ENCODE data around the gene RASA2. TPM values are rescaled to one million over a fixed set of nuclear protein-coding genes. Genes with fewer than 3 reads are reported as not detected.

RASA2 gene
- total and polyA plus RNA-seq, 10 donors: 9.4 to 90.6 (median 45.3) TPM

DNA sequence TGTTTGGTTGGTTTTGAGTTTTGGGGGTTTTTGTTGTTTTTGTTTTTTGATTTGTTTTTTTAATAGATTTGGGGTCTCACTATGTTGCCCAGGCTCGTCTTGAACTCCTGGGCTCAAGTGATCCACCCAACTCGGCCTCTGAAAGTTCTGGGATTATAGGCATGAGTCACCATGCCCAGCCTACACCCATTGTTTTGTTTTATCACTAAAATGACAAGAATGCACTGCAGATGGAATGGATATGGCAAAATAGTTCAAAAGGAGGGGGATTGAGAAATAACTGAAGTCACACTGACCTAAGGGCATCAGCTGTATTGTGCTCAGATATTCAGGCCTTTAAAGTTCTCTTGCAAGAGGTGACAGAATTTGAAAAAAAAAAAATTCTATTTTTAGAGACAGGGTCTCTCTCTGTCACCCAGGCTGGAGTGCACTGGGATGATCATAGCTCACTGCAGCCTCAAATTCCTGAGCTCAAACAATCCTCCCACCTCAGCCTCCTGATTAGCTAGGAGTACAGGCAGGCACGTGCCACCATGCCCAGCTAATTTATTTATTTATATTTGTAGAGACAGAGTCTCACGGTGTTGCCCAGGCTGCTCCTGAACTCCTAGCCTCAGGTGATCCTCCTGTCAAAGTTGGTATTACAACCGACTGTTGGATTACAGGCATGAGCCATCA lies 4.4 kb upstream of the RASA2 start:
- Histone ChIP-seq H3K4me3 (no peak overlapping the region), H3K4me1 (peaks cover 9 to 48% (median 18%) of the 10 kb centered on the region in 6 donors), H3K36me3 (no peaks in the 10 kb centered on the region), H3K27ac (peak overlapping the region in 3 of 8 donors; percentile 99 to 100 (median 99)), H3K27me3 (replicated peaks in 1 of 7) (no peaks in the 10 kb centered on the region), H3K9me3 (no peaks in the 10 kb centered on the region)
- 83 to 90% (median 88%) methylated on average over 5 of the region's 5 CpGs for WGBS, 5 donors
- TF ChIP-seq POLR2AphosphoS5 (IDR thresholded peaks at IDR 0.05): no peak
- TF ChIP-seq POLR2A (IDR thresholded peaks at IDR 0.05): no peak
- TF ChIP-seq, protein P1, sequence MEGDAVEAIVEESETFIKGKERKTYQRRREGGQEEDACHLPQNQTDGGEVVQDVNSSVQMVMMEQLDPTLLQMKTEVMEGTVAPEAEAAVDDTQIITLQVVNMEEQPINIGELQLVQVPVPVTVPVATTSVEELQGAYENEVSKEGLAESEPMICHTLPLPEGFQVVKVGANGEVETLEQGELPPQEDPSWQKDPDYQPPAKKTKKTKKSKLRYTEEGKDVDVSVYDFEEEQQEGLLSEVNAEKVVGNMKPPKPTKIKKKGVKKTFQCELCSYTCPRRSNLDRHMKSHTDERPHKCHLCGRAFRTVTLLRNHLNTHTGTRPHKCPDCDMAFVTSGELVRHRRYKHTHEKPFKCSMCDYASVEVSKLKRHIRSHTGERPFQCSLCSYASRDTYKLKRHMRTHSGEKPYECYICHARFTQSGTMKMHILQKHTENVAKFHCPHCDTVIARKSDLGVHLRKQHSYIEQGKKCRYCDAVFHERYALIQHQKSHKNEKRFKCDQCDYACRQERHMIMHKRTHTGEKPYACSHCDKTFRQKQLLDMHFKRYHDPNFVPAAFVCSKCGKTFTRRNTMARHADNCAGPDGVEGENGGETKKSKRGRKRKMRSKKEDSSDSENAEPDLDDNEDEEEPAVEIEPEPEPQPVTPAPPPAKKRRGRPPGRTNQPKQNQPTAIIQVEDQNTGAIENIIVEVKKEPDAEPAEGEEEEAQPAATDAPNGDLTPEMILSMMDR (IDR thresholded peaks at IDR 0.05 in 8 of 11, conservative IDR thresholded peaks at IDR 0.05 in 3 of 11): no peak
- intact Hi-C loops (cut with DNase I; ENCODE audit: low total_unique reads): no loop called here
- DNase-seq: no peak

GRCh38 chr3:141484701-141485287 lies 2.0 kb upstream of the RASA2 start:
- DNase-seq: no peak
- no peaks in the 10 kb centered on the region for H3K36me3 ChIP-seq
- WGBS, 5 donors: 91 to 99% (median 97%) methylated on average over 8 of the region's 8 CpGs
- no peak for TF ChIP-seq POLR2A (IDR thresholded peaks at IDR 0.05)
- TF ChIP-seq, protein P1 (IDR thresholded peaks at IDR 0.05 in 8 of 11, conservative IDR thresholded peaks at IDR 0.05 in 3 of 11): no peak
- TF ChIP-seq POLR2AphosphoS5 (IDR thresholded peaks at IDR 0.05): no peak
- peak overlapping the region in 7 of 8 donors; percentile 98 to 100 (median 99) for H3K27ac ChIP-seq
- intact Hi-C loops (cut with DNase I; ENCODE audit: low total_unique reads): no loop called here
- H3K9me3 ChIP-seq: no peaks in the 10 kb centered on the region
- no peak overlapping the region for H3K4me3 ChIP-seq
- peaks cover 26 to 63% (median 39%) of the 10 kb centered on the region in 6 donors for H3K4me1 ChIP-seq
- H3K27me3 ChIP-seq (replicated peaks in 1 of 7): no peaks in the 10 kb centered on the region

- peak; percentile 76 for DNase-seq
- Histone ChIP-seq H3K36me3 (no peaks in the 10 kb centered on the region), H3K4me3 (peak overlapping the region in 6 of 8 donors; percentile 34 to 93 (median 74)), H3K27me3 (replicated peaks in 1 of 7) (no peaks in the 10 kb centered on the region), H3K4me1 (peaks cover 26 to 74% (median 49%) of the 10 kb centered on the region in 6 donors), H3K9me3 (no peaks in the 10 kb centered on the region), H3K27ac (peak overlapping the region; percentile 5 to 100 (median 99))
- TF ChIP-seq, protein P1 (IDR thresholded peaks at IDR 0.05 in 8 of 11, conservative IDR thresholded peaks at IDR 0.05 in 3 of 11): no peak
- TF ChIP-seq POLR2AphosphoS5 (IDR thresholded peaks at IDR 0.05) (no peak), POLR2A (IDR thresholded peaks at IDR 0.05) (no peak)
- WGBS, 5 donors: 38 to 43% (median 40%) methylated on average over 10 of the region's 10 CpGs
- intact Hi-C loops (cut with DNase I; ENCODE audit: low total_unique reads): no loop called here
These were observed 959 bp upstream of the RASA2 start for GRCh38 chr3:141485641-141486495.

- 7 to 27% (median 15%) methylated on average over 4 of the region's 4 CpGs for WGBS, 5 donors
- intact Hi-C loops (cut with DNase I; ENCODE audit: low total_unique reads): no loop called here
- H3K27ac ChIP-seq: peak overlapping the region in 7 of 8 donors; percentile 98 to 100 (median 99)
- peaks cover 31 to 79% (median 55%) of the 10 kb centered on the region in 6 donors for H3K4me1 ChIP-seq
- no peak for DNase-seq
- TF ChIP-seq POLR2A (IDR thresholded peaks at IDR 0.05): no peak
- no peak for TF ChIP-seq POLR2AphosphoS5 (IDR thresholded peaks at IDR 0.05)
- TF ChIP-seq, protein P1 (IDR thresholded peaks at IDR 0.05 in 8 of 11, conservative IDR thresholded peaks at IDR 0.05 in 3 of 11): no peak
- no peaks in the 10 kb centered on the region for H3K27me3 ChIP-seq (replicated peaks in 1 of 7)
- no peaks in the 10 kb centered on the region for H3K9me3 ChIP-seq
- no peaks in the 10 kb centered on the region for H3K36me3 ChIP-seq
- H3K4me3 ChIP-seq: peak overlapping the region; percentile 32 to 93 (median 74)
These were observed 406 bp upstream of the RASA2 start for GRCh38 chr3:141486496-141486745.
